Measurements from ENCODE around the gene GLTPD2.

The GLTPD2 gene

GRCh38 chr17:4816826-4817225 lies 28.1 kb downstream of the GLTPD2 start (continued):
- TF ChIP-seq PATZ1 (CRISPR knock-in tag; IDR thresholded peaks at IDR 0.05; ENCODE audit: borderline replicate concordance) (no peak), ARNTL (CRISPR knock-in tag; IDR thresholded peaks at IDR 0.05; ENCODE audit: borderline replicate concordance, low read depth) (no peak)

- TF ChIP-seq TSHZ2 (CRISPR knock-in tag; IDR thresholded peaks at IDR 0.05) (no peak), PATZ1 (CRISPR knock-in tag; IDR thresholded peaks at IDR 0.05; ENCODE audit: borderline replicate concordance) (no peak), ZNF565 (CRISPR knock-in tag; conservative IDR thresholded peaks at IDR 0.05; ENCODE audit: low read depth) (no peak), BACH2 (CRISPR knock-in tag; IDR thresholded peaks at IDR 0.05; ENCODE audit: borderline replicate concordance) (no peak), ESRRG (CRISPR knock-in tag; IDR thresholded peaks at IDR 0.05) (no peak), PPARA (CRISPR knock-in tag; IDR thresholded peaks at IDR 0.05; ENCODE audit: borderline replicate concordance) (no peak), ISL1 (CRISPR knock-in tag; IDR thresholded peaks at IDR 0.05) (no peak)
- TF ChIP-seq, protein P1, sequence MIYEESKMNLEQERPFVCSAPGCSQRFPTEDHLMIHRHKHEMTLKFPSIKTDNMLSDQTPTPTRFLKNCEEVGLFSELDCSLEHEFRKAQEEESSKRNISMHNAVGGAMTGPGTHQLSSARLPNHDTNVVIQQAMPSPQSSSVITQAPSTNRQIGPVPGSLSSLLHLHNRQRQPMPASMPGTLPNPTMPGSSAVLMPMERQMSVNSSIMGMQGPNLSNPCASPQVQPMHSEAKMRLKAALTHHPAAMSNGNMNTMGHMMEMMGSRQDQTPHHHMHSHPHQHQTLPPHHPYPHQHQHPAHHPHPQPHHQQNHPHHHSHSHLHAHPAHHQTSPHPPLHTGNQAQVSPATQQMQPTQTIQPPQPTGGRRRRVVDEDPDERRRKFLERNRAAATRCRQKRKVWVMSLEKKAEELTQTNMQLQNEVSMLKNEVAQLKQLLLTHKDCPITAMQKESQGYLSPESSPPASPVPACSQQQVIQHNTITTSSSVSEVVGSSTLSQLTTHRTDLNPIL (CRISPR knock-in tag; IDR thresholded peaks at IDR 0.05; ENCODE audit: low read depth), result no peak
- no peak; the same call in 2 of the 3 replicates for ATAC-seq
Observed at GRCh38 chr17:4818276-4818675, 29.5 kb downstream of the GLTPD2 start.

DNA sequence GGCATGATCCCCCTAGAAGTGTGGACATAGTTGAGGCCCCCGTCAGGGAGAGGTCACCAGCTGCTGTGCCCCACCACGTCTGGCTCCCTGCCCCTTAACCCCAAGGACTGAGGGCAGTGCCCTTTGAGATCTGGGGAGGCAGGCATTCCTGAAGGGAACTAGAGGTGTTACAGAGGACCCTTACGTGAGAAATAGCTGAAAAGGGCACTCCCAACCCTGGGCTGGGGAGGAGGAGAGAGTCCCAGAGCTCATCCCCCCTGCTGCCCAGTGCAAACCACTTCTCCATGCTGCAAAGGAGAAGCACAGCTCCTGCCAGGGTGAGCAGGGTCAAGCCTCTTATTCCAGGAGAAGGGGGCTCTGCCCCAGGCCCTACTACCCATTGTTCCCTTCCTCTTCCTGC lies 34.1 kb downstream of the GLTPD2 start:
- ATAC-seq, result no peak

More for the DNA sequence above, 34.1 kb downstream of the GLTPD2 start:
- TF ChIP-seq TOX (CRISPR knock-in tag; IDR thresholded peaks at IDR 0.05; ENCODE audit: borderline replicate concordance) (no peak), ZNF8 (CRISPR knock-in tag; IDR thresholded peaks at IDR 0.05) (no peak), POU6F1 (CRISPR knock-in tag; IDR thresholded peaks at IDR 0.05; ENCODE audit: borderline replicate concordance, low read depth) (no peak), ZNF70 (CRISPR knock-in tag; IDR thresholded peaks at IDR 0.05) (no peak), PPARA (CRISPR knock-in tag; IDR thresholded peaks at IDR 0.05; ENCODE audit: borderline replicate concordance) (no peak), RARB (CRISPR knock-in tag; IDR thresholded peaks at IDR 0.05) (no peak), TSHZ2 (CRISPR knock-in tag; IDR thresholded peaks at IDR 0.05) (no peak), BACH2 (CRISPR knock-in tag; IDR thresholded peaks at IDR 0.05; ENCODE audit: borderline replicate concordance) (no peak), ZFP30 (CRISPR knock-in tag; IDR thresholded peaks at IDR 0.05) (no peak)
- TF ChIP-seq, protein P2, sequence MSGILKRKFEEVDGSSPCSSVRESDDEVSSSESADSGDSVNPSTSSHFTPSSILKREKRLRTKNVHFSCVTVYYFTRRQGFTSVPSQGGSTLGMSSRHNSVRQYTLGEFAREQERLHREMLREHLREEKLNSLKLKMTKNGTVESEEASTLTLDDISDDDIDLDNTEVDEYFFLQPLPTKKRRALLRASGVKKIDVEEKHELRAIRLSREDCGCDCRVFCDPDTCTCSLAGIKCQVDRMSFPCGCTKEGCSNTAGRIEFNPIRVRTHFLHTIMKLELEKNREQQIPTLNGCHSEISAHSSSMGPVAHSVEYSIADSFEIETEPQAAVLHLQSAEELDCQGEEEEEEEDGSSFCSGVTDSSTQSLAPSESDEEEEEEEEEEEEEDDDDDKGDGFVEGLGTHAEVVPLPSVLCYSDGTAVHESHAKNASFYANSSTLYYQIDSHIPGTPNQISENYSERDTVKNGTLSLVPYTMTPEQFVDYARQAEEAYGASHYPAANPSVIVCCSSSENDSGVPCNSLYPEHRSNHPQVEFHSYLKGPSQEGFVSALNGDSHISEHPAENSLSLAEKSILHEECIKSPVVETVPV (CRISPR knock-in tag; IDR thresholded peaks at IDR 0.05), result no peak
